ENCODE data around the gene ATAD1. TPM values are rescaled to one million over a fixed set of nuclear protein-coding genes. Genes with fewer than 3 reads are reported as not detected.
A peak's percentile ranks its signal among the peaks of the same experiment; 100 is the strongest.
"Not testable (repeated sequence)": the region's sequence is repeated elsewhere in the genome, so short reads cannot be mapped to it uniquely, and the experiment has no call there.

ATAD1 gene
- total RNA-seq, 1 donor from 2014 or later, result 71.0 TPM

DNA sequence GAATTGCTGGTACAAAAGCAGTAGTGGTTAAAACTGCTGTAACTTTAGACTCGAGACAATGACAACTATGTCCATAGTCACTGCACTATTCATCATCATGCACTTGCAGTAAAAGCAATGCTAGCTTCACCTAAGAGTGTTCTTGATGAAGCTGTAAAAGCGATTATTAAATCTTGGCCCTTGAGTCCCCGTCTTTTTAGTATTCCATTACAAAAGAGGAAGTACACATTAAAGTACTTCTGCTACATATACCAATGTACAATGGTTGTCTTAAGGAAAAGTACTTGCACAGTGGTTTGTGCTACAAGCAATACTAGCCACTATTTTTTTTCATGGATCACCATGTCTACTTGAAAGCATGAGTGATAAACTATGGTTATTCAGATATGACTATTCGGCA lies 78.3 kb downstream of the ATAD1 start:
- Histone ChIP-seq H3K9me3 (ENCODE audit: insufficient read depth, low read depth, low read length) (no peaks in the 10 kb centered on the region), H3K4me3 (ENCODE audit: insufficient read depth, low read depth, low read length) (no peak overlapping the region), H3K4me2 (ENCODE audit: low read length) (no peak overlapping the region), H3K4me1 (ENCODE audit: insufficient read depth, low read length) (peaks cover 5% of the 10 kb centered on the region), H3K27ac (ENCODE audit: low read depth, low read length) (no peak overlapping the region), H3K79me2 (ENCODE audit: insufficient read depth, low read length) (no peaks in the 10 kb centered on the region), H4K20me1 (ENCODE audit: insufficient read depth, low read length) (peaks cover 7% of the 10 kb centered on the region), H3K27me3 (ENCODE audit: insufficient read depth, low read length) (no peaks in the 10 kb centered on the region), H3K9ac (ENCODE audit: low read length) (no peak overlapping the region), H2AFZ (ENCODE audit: low read depth, low read length) (no peak overlapping the region), H3K36me3 (ENCODE audit: insufficient read depth, low read length) (peaks cover 19% of the 10 kb centered on the region)
- no peak for DNase-seq (ENCODE audit: low read depth)
- FAIRE-seq, result no peak
- H3K36me3 Mint-ChIP-seq (ENCODE audit: low read depth, unreplicated experiment), result peaks cover 9% of the 10 kb centered on the region
- no peaks in the 10 kb centered on the region for H3K9me3 Mint-ChIP-seq (ENCODE audit: unreplicated experiment)
- peaks cover 3% of the 10 kb centered on the region for H3K4me1 Mint-ChIP-seq (ENCODE audit: low read depth, unreplicated experiment)
- no peak for TF ChIP-seq EZH2 (IDR thresholded peaks at IDR 0.05; ENCODE audit: insufficient read depth, low read length)
- TF ChIP-seq, protein P1, sequence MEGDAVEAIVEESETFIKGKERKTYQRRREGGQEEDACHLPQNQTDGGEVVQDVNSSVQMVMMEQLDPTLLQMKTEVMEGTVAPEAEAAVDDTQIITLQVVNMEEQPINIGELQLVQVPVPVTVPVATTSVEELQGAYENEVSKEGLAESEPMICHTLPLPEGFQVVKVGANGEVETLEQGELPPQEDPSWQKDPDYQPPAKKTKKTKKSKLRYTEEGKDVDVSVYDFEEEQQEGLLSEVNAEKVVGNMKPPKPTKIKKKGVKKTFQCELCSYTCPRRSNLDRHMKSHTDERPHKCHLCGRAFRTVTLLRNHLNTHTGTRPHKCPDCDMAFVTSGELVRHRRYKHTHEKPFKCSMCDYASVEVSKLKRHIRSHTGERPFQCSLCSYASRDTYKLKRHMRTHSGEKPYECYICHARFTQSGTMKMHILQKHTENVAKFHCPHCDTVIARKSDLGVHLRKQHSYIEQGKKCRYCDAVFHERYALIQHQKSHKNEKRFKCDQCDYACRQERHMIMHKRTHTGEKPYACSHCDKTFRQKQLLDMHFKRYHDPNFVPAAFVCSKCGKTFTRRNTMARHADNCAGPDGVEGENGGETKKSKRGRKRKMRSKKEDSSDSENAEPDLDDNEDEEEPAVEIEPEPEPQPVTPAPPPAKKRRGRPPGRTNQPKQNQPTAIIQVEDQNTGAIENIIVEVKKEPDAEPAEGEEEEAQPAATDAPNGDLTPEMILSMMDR (IDR thresholded peaks at IDR 0.05; ENCODE audit: insufficient read depth, low read depth, low read length), result no peak
- H3K4me3 Mint-ChIP-seq (ENCODE audit: unreplicated experiment), result no peak overlapping the region
- no peaks in the 10 kb centered on the region for H3K27me3 Mint-ChIP-seq (ENCODE audit: low read depth, unreplicated experiment)
- H3K27ac Mint-ChIP-seq (ENCODE audit: unreplicated experiment), result no peak overlapping the region

DNA sequence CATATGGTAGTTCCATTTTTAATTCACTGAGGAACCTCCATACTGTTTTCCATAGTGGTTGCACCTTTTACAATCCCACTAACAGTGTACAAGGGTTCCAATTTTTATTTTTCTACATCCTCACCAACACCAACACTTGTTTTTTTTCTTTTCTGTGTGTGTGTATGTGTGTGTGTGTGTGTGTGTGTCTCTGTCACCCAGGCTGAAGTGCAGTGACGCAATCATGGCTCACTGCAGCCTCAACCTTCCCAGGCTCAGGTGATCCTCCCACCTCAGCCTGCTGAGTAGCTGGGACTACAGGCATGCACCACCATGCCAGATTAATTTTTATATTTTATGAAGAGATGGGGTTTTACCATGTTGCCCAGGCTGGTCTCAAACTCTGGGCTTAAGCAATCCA lies 79.8 kb downstream of the ATAD1 start:
- H3K36me3 Mint-ChIP-seq (ENCODE audit: low read depth, unreplicated experiment); H3K4me3 Mint-ChIP-seq (ENCODE audit: unreplicated experiment); H3K79me2 ChIP-seq (ENCODE audit: insufficient read depth, low read length); H3K36me3 ChIP-seq (ENCODE audit: insufficient read depth, low read length); DNase-seq (ENCODE audit: low read depth); H3K9ac ChIP-seq (ENCODE audit: low read length); H2AFZ ChIP-seq (ENCODE audit: low read depth, low read length); FAIRE-seq; H3K4me1 Mint-ChIP-seq (ENCODE audit: low read depth, unreplicated experiment); H3K27ac ChIP-seq (ENCODE audit: low read depth, low read length); H3K27ac Mint-ChIP-seq (ENCODE audit: unreplicated experiment); H3K9me3 Mint-ChIP-seq (ENCODE audit: unreplicated experiment); H3K4me2 ChIP-seq (ENCODE audit: low read length); H3K9me3 ChIP-seq (ENCODE audit: insufficient read depth, low read depth, low read length); H3K27me3 ChIP-seq (ENCODE audit: insufficient read depth, low read length); H3K4me3 ChIP-seq (ENCODE audit: insufficient read depth, low read depth, low read length); H4K20me1 ChIP-seq (ENCODE audit: insufficient read depth, low read length); H3K27me3 Mint-ChIP-seq (ENCODE audit: low read depth, unreplicated experiment); H3K4me1 ChIP-seq (ENCODE audit: insufficient read depth, low read length): not testable (repeated sequence)

DNA sequence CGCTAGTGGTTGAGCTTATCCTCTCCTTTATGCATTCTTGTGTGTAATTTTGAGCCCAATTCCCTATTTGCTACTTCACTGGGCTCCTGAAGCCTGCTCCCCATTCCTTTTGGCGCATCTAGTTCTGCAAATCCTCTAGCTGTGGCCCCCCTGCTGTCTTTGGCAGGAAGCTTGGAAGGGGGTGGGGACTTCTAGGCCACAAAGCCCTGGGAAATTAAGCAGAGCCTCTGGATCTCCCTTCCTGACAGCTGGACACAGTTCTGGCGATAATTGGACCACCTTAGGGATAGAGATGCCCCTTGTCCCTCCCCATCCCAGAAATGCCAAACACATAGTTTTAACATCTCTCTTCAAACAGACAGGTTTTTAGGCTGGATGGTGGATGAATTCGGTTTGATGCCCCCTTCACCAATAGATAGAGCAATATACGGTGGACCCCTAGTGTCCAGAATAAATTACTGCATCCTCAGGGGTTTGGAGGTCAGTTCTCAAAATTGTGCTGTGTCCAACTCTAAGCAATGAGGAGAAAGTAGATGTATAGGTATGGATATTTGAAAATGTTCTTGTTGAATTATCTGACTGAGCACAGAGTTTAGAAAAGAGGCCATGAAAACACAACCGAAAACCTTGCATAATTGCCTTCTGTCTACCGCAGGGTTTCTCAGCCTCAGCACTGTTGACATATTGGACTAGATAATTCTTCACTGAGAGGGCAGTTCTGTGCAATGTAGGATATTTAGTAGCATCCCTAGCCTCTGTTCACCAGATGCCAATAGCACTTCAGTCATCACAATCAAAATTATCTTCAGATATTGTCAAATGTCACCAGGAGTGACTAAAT lies 82.8 kb downstream of the ATAD1 start:
- Histone ChIP-seq H2AFZ (ENCODE audit: low read depth, low read length) (peak overlapping the region; percentile 20), H3K36me3 (ENCODE audit: insufficient read depth, low read length) (peaks cover 3% of the 10 kb centered on the region), H3K79me2 (ENCODE audit: insufficient read depth, low read length) (no peaks in the 10 kb centered on the region), H3K4me1 (ENCODE audit: insufficient read depth, low read length) (peaks cover 6% of the 10 kb centered on the region), H3K4me2 (ENCODE audit: low read length) (peak overlapping the region; percentile 61), H3K27ac (ENCODE audit: low read depth, low read length) (no peak overlapping the region), H3K4me3 (ENCODE audit: insufficient read depth, low read depth, low read length) (no peak overlapping the region), H4K20me1 (ENCODE audit: insufficient read depth, low read length) (peaks cover 9% of the 10 kb centered on the region), H3K9ac (ENCODE audit: low read length) (peak overlapping the region; percentile 30), H3K9me3 (ENCODE audit: insufficient read depth, low read depth, low read length) (no peaks in the 10 kb centered on the region), H3K27me3 (ENCODE audit: insufficient read depth, low read length) (no peaks in the 10 kb centered on the region)
- H3K27ac Mint-ChIP-seq (ENCODE audit: unreplicated experiment), result no peak overlapping the region
- FAIRE-seq (peak; percentile 64), DNase-seq (ENCODE audit: low read depth) (peak; percentile 30)
- H3K4me1 Mint-ChIP-seq (ENCODE audit: low read depth, unreplicated experiment), result peaks cover 4% of the 10 kb centered on the region
- no peaks in the 10 kb centered on the region for H3K9me3 Mint-ChIP-seq (ENCODE audit: unreplicated experiment)
- TF ChIP-seq, protein P1 (IDR thresholded peaks at IDR 0.05; ENCODE audit: insufficient read depth, low read depth, low read length), result peak; percentile 79
- TF ChIP-seq EZH2 (IDR thresholded peaks at IDR 0.05; ENCODE audit: insufficient read depth, low read length), result no peak
- no peaks in the 10 kb centered on the region for H3K27me3 Mint-ChIP-seq (ENCODE audit: low read depth, unreplicated experiment)
- H3K36me3 Mint-ChIP-seq (ENCODE audit: low read depth, unreplicated experiment), result peaks cover 5% of the 10 kb centered on the region
- H3K4me3 Mint-ChIP-seq (ENCODE audit: unreplicated experiment), result no peak overlapping the region

Data from astrocyte (in vitro differentiated cells and primary cell).